ENCODE measurements around the gene RSU1. TPM values are rescaled to one million over a fixed set of nuclear protein-coding genes. Genes with fewer than 3 reads are reported as not detected.

RSU1 gene
- total and polyA plus RNA-seq, 10 of the 15 experiments (the other 5 are each of a cell fraction or from before 2014, with no cell fraction given): 49.2 to 139 (median 81.3) TPM

DNA sequence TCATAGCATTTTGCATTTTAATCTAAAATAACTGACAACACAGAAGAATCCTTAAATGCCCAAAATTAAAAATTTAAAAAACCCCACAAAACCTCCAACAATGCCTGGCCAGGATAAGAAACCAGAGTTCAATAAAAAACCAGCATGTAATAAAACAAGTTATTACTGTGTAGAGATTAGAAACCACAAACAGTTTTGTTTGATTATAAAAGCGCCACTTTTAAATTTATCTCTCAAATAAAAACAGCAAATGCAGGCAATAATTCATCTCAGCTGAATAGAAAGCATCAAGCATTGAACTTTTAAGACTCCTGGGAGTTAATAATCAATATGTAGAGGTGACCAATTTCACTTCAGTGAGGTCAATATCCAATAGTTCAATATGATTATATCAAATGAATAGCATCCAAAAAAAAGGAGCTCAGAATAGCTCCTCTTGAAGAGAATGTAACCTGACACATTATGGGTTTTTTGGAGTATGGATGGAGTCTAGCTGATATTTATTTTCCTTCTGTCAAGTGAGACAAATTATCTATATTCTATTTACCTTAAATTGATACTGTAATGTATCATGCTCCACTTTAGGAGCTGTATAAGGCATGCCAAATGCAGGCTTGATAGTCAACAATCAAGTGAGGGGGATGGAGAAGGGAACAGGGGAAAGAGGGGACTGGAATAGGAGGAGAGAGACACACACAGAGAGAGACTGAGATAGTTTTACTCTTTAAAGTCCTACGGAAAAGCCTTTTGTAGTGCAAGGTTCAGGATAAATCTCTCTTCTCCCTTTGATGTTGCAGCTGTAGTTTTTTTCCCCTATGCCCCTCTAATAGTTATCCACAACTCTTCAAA lies 130.9 kb downstream of the RSU1 start (continued):
- TF ChIP-seq, protein P1, sequence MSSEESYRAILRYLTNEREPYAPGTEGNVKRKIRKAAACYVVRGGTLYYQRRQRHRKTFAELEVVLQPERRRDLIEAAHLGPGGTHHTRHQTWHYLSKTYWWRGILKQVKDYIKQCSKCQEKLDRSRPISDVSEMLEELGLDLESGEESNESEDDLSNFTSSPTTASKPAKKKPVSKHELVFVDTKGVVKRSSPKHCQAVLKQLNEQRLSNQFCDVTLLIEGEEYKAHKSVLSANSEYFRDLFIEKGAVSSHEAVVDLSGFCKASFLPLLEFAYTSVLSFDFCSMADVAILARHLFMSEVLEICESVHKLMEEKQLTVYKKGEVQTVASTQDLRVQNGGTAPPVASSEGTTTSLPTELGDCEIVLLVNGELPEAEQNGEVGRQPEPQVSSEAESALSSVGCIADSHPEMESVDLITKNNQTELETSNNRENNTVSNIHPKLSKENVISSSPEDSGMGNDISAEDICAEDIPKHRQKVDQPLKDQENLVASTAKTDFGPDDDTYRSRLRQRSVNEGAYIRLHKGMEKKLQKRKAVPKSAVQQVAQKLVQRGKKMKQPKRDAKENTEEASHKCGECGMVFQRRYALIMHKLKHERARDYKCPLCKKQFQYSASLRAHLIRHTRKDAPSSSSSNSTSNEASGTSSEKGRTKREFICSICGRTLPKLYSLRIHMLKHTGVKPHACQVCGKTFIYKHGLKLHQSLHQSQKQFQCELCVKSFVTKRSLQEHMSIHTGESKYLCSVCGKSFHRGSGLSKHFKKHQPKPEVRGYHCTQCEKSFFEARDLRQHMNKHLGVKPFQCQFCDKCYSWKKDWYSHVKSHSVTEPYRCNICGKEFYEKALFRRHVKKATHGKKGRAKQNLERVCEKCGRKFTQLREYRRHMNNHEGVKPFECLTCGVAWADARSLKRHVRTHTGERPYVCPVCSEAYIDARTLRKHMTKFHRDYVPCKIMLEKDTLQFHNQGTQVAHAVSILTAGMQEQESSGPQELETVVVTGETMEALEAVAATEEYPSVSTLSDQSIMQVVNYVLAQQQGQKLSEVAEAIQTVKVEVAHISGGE (CRISPR knock-in tag; IDR thresholded peaks at IDR 0.05): no peak
- no peak for TF ChIP-seq ZNF384 (IDR thresholded peaks at IDR 0.05; ENCODE audit: borderline replicate concordance, low read depth, low read length)
- TF ChIP-seq, protein P2, sequence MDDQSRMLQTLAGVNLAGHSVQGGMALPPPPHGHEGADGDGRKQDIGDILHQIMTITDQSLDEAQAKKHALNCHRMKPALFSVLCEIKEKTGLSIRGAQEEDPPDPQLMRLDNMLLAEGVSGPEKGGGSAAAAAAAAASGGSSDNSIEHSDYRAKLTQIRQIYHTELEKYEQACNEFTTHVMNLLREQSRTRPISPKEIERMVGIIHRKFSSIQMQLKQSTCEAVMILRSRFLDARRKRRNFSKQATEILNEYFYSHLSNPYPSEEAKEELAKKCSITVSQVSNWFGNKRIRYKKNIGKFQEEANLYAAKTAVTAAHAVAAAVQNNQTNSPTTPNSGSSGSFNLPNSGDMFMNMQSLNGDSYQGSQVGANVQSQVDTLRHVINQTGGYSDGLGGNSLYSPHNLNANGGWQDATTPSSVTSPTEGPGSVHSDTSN (IDR thresholded peaks at IDR 0.05; ENCODE audit: insufficient replicate concordance, low read depth, low read length): no peak
- TF ChIP-seq NR2C2 (IDR thresholded peaks at IDR 0.05; ENCODE audit: borderline replicate concordance, control insufficient read depth, insufficient read length, low read depth): no peak
- no peak for TF ChIP-seq BCL11A (IDR thresholded peaks at IDR 0.05; ENCODE audit: low read depth, low read length)
- no peak for TF ChIP-seq SREBF2 (IDR thresholded peaks at IDR 0.05; ENCODE audit: low read length)
- TF ChIP-seq SPI1 (IDR thresholded peaks at IDR 0.05; ENCODE audit: borderline replicate concordance, insufficient read depth, low read depth, low read length): no peak
- TF ChIP-seq, protein P3, sequence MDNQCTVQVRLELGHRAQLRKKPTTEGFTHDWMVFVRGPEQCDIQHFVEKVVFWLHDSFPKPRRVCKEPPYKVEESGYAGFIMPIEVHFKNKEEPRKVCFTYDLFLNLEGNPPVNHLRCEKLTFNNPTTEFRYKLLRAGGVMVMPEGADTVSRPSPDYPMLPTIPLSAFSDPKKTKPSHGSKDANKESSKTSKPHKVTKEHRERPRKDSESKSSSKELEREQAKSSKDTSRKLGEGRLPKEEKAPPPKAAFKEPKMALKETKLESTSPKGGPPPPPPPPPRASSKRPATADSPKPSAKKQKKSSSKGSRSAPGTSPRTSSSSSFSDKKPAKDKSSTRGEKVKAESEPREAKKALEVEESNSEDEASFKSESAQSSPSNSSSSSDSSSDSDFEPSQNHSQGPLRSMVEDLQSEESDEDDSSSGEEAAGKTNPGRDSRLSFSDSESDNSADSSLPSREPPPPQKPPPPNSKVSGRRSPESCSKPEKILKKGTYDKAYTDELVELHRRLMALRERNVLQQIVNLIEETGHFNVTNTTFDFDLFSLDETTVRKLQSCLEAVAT (IDR thresholded peaks at IDR 0.05): no peak
